Ishikawa (cell line): ENCODE measurements around the gene ROBO2.

Source experiments
- CEBPB ChIP-seq: IDR thresholded peaks from 2 replicates; pipeline ENCODE4 v1.6.1; 2012
- CREB1 ChIP-seq: IDR thresholded peaks from 2 replicates; pipeline ENCODE4 v1.6.1; 2012; ENCODE audit warnings: low read depth
- EGR1 ChIP-seq: IDR thresholded peaks from 2 replicates; pipeline ENCODE4 v1.6.1; 2012
- EP300 ChIP-seq: IDR thresholded peaks from 2 replicates; pipeline ENCODE4 v1.6.1; 2012; ENCODE audit warnings: borderline replicate concordance
- FOXM1 ChIP-seq: IDR thresholded peaks from 2 replicates; pipeline ENCODE4 v1.6.1; 2012; ENCODE audit warnings: low read depth, borderline replicate concordance
- NFIC ChIP-seq: IDR thresholded peaks from 2 replicates; pipeline ENCODE4 v1.6.1; 2012
- RAD21 ChIP-seq: IDR thresholded peaks from 2 replicates; pipeline ENCODE4 v1.6.1; 2012; ENCODE audit warnings: low read depth
- TAF1 ChIP-seq: IDR thresholded peaks from 2 replicates; pipeline ENCODE4 v1.6.1; 2012; ENCODE audit warnings: low read depth, mild to moderate bottlenecking
- TCF12 ChIP-seq: IDR thresholded peaks from 2 replicates; pipeline ENCODE4 v1.6.1; 2012; ENCODE audit warnings: low read depth
- TEAD4 ChIP-seq: IDR thresholded peaks from 2 replicates; pipeline ENCODE4 v1.6.1; 2012
- YY1 ChIP-seq: IDR thresholded peaks from 2 replicates; pipeline ENCODE4 v1.6.1; 2012; ENCODE audit warnings: low read depth
- ZBTB7A ChIP-seq: IDR thresholded peaks from 2 replicates; pipeline ENCODE4 v1.6.1; 2012; ENCODE audit warnings: low read depth
- TF ChIP-seq, protein P1 (sequence below): IDR thresholded peaks from 2 replicates; pipeline ENCODE4 v1.6.1; 2012
- TF ChIP-seq, protein P2 (sequence below): IDR thresholded peaks from 2 replicates; pipeline ENCODE4 v1.6.1; 2012
- TF ChIP-seq, protein P3 (sequence below): IDR thresholded peaks from 2 replicates; pipeline ENCODE4 v1.6.1; 2012; ENCODE audit warnings: low read depth, mild to moderate bottlenecking

ROBO2 gene

DNA sequence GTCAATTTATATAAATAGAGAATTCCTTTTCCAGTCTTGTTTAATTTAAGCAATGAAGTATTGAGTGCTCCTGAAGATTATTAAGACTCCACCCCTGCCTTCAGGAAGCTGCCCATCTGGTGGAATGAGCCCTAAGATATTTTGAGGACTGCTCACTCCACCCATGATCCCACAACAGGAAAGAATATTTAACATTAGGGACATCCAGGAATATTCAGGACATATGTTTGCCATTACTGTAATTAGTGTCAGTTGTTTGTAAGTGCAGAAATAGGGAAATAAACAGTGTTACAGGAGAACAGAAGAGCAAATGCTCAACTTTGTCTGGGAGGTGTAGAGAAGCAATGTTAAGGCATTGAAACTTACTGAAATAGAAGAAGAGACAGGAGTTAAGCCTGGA, 375.0 kb downstream of the ROBO2 start:
- TF ChIP-seq, protein P1, sequence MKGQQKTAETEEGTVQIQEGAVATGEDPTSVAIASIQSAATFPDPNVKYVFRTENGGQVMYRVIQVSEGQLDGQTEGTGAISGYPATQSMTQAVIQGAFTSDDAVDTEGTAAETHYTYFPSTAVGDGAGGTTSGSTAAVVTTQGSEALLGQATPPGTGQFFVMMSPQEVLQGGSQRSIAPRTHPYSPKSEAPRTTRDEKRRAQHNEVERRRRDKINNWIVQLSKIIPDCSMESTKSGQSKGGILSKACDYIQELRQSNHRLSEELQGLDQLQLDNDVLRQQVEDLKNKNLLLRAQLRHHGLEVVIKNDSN: no peak
- TF ChIP-seq RAD21 (no peak), TAF1 (no peak), CEBPB (no peak), TEAD4 (no peak), NFIC (no peak), EGR1 (no peak), TCF12 (no peak), ZBTB7A (no peak), CREB1 (no peak), FOXM1 (no peak)
- TF ChIP-seq, protein P2, sequence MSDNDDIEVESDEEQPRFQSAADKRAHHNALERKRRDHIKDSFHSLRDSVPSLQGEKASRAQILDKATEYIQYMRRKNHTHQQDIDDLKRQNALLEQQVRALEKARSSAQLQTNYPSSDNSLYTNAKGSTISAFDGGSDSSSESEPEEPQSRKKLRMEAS: no peak
- TF ChIP-seq, protein P3, sequence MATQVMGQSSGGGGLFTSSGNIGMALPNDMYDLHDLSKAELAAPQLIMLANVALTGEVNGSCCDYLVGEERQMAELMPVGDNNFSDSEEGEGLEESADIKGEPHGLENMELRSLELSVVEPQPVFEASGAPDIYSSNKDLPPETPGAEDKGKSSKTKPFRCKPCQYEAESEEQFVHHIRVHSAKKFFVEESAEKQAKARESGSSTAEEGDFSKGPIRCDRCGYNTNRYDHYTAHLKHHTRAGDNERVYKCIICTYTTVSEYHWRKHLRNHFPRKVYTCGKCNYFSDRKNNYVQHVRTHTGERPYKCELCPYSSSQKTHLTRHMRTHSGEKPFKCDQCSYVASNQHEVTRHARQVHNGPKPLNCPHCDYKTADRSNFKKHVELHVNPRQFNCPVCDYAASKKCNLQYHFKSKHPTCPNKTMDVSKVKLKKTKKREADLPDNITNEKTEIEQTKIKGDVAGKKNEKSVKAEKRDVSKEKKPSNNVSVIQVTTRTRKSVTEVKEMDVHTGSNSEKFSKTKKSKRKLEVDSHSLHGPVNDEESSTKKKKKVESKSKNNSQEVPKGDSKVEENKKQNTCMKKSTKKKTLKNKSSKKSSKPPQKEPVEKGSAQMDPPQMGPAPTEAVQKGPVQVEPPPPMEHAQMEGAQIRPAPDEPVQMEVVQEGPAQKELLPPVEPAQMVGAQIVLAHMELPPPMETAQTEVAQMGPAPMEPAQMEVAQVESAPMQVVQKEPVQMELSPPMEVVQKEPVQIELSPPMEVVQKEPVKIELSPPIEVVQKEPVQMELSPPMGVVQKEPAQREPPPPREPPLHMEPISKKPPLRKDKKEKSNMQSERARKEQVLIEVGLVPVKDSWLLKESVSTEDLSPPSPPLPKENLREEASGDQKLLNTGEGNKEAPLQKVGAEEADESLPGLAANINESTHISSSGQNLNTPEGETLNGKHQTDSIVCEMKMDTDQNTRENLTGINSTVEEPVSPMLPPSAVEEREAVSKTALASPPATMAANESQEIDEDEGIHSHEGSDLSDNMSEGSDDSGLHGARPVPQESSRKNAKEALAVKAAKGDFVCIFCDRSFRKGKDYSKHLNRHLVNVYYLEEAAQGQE: no peak

DNA sequence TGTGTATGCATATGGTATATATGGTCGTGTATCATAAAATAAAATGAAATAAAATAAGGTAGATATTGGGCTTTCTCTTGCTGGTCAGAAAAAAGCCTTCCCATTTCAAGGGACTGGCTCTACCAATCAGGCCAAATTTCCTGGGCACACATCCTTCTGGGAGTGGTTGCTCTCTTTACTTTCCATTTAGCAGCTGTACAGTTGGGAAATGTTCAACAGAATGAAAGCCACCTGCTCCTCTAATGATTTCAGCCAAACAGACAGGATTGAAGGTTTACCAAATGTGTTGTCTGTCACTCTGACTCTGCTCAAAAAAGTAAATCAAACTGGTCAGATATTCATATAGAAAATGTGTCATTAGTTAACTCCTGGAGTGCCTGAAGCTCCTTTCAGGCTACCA, 380.4 kb downstream of the ROBO2 start:
- TF ChIP-seq, protein P3: no peak
- TF ChIP-seq ZBTB7A: no peak
- TF ChIP-seq, protein P1: no peak
- TF ChIP-seq RAD21: no peak
- no peak for TF ChIP-seq TAF1
- no peak for TF ChIP-seq NFIC
- TF ChIP-seq EP300: no peak
- no peak for TF ChIP-seq CEBPB
- TF ChIP-seq TCF12: no peak
- TF ChIP-seq, protein P2: no peak
- TF ChIP-seq YY1: no peak
- no peak for TF ChIP-seq FOXM1
- TF ChIP-seq CREB1: no peak
- no peak for TF ChIP-seq EGR1
- no peak for TF ChIP-seq TEAD4

DNA sequence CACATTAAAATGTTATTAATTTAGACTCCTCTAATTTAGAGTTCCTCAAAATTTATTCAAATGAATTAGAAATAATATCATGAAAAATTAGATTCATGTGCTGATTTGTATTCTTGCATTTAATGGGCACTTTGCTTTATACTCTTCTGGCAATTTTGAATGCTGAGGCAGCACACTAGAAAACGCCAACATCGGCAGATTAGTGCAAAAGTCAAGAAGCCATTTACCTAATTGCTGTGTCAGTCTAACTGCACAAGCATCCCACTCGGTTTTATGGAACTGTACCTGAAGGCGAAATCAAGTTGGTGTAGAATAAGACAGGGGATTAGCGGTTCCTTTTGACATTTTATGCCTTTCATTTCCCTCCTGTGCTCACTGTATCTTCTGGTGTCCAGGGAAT, 382.0 kb downstream of the ROBO2 start:
- no peak for TF ChIP-seq RAD21
- TF ChIP-seq, protein P3: no peak
- TF ChIP-seq ZBTB7A: no peak
- TF ChIP-seq TEAD4: no peak
- no peak for TF ChIP-seq TCF12
- no peak for TF ChIP-seq TAF1
- TF ChIP-seq CEBPB: no peak
- TF ChIP-seq, protein P2: no peak
- no peak for TF ChIP-seq FOXM1

DNA sequence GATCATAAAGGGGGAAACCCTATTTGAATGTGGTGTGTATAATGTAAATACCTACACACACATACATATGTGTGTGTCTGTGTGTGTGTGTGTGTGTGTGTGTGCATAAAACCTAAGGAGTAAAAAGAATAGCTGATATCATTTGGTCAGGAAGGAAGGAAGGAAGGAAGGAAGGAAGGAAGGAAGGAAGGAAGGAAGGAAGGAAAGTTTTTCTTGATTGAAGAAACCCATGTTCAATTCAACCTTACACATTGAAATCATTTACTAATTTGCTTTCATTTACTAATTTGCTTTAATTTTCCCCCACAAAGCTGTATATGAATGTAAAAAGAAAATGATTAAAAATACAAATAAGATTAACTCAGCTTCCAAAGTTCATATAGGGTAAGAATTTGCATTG, 386.6 kb downstream of the ROBO2 start:
- no peak for TF ChIP-seq NFIC
- no peak for TF ChIP-seq YY1
- TF ChIP-seq, protein P2: no peak
- no peak for TF ChIP-seq EGR1
- no peak for TF ChIP-seq TEAD4
- TF ChIP-seq, protein P1: no peak
- TF ChIP-seq, protein P3: no peak
- TF ChIP-seq RAD21: no peak
- no peak for TF ChIP-seq TCF12
- TF ChIP-seq CEBPB: no peak
- TF ChIP-seq FOXM1: no peak
